Psoas muscle (tissue), 8 donors: ENCODE measurements around the gene OGDHL. TPM values are rescaled to one million over a fixed set of nuclear protein-coding genes. Genes with fewer than 3 reads are reported as not detected.

ENCODE experiments used
- ATAC-seq, 4 donors: fragments of 200-7000 bp; cut with Tn5 transposase; one replicate each; pipeline ENCODE4 v1.9.1; 2020; ENCODE audit warnings: moderate library complexity in 3 of 4, mild to moderate bottlenecking in 2 of 4
- DNase-seq, 2 donors: peaks; one replicate each; pipeline ENCODE4 v3.0.0-alpha.2; 2020
- H3K27ac ChIP-seq: fragments of 200-600 bp; one replicate; pipeline ENCODE4 v1.8.0; 2022
- H3K27me3 ChIP-seq, 3 donors: fragments of 200-600 bp in 1 of 3; one replicate each; pipeline versions ENCODE4 v1.6.1 to v1.8.0; 2013 to 2022; ENCODE audit warnings: low read length in 2 of 3, mild to moderate bottlenecking in 2 of 3, moderate library complexity in 1 of 3; ENCODE audit not compliant: insufficient read depth in 3 of 3
- H3K36me3 ChIP-seq, 2 donors: fragments of 200-600 bp in 1 of 2; one replicate each; pipeline versions ENCODE4 v1.6.1 to v1.8.0; 2013 to 2022; ENCODE audit warnings: low read depth in 1 of 2, mild to moderate bottlenecking in 1 of 2, moderate library complexity in 1 of 2; ENCODE audit not compliant: insufficient read depth in 1 of 2
- H3K4me1 ChIP-seq: fragments of 200-600 bp; one replicate; pipeline ENCODE4 v1.8.0; 2022
- H3K4me3 ChIP-seq: fragments of 200-600 bp; one replicate; pipeline ENCODE4 v1.8.0; 2022; ENCODE audit warnings: mild to moderate bottlenecking
- H3K9me3 ChIP-seq: fragments of 200-600 bp; one replicate; pipeline ENCODE4 v1.8.0; 2022
- WGBS, 3 donors: extraction: QIAGEN DNeasy Blood & Tissue Kit; methylation state at CpG; one replicate each; pipeline versions ENCODE4 v1.1.6 to v1.1.7; 2013; 5-methylcytosine and 5-hydroxymethylcytosine counted together
- intact Hi-C, 2 donors: fragments of 100-400 bp; cut with DNase I; formaldehyde crosslinking; loops; one replicate each; pipeline versions ENCODE4 v1.11.0 to v1.14.2; 2022
- polyA plus RNA-seq, 3 donors: library from polyadenylated mRNA; stranded (reverse); fragments of 200-250 nt; gene quantifications; one replicate each; pipeline ENCODE4 v1.2.3, GENCODE V29; 2013
- total RNA-seq, 4 donors: library from RNA; stranded (reverse); fragmentation: NEBNext Ultra II Directional in 2 of 4; extraction: Animal tissue kit (Norgen Biotek cat#: 25700) in 2 of 4; gene quantifications; one replicate each; pipeline versions ENCODE4 v1.2.1 to v1.2.4, GENCODE V29; 2021 to 2023
- TF ChIP-seq, protein P1 (sequence below): fragments of 200-600 bp; IDR thresholded peaks from one replicate; pipeline ENCODE4 v1.8.0; 2022; ENCODE audit warnings: antibody characterized with exemption
- donor health status: healthy with polysubstance abuse.
- donor health status: DM: no; HTN: no; CAD: no; lungs with moderate emphysema.
- donor health status: Bipolar disorder and iron deficiency.
- donor health status: healthy.
- donor health status: DM: yes; HTN: yes; CAD: no.
- donor health status: DM: no; HTN: no; CAD: no.
- donor health status: DM: no; HTN: no; CAD: no.
- donor health status: DM: yes; HTN: yes; CAD: no.

Gene OGDHL
- total and polyA plus RNA-seq, 7 donors: 0.01 to 0.32 (median 0.09) TPM; not detected in 3

DNA sequence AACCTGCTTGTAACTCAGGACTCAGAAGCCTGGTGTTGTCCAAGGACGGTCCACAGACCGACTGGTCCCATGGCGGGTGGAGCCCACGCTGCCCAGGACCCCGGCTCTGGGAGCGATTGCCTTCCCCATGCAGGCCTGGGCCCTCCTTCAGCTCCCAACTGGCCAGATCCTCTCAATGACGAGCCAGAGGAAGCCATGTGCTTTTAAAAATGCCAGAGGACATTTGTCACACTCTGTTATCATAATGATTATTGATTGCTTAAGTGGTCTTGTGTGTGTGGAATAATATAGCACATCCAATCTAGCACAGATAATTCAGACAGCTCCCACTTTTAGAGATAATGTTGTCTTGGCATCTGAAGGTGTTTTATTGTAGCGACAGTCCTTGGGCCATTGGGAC, 22.6 kb upstream of the OGDHL start:
- Histone ChIP-seq H3K27ac (no peak overlapping the region), H3K36me3 (no peaks in the 10 kb centered on the region), H3K4me1 (no peaks in the 10 kb centered on the region), H3K27me3 (no peaks in the 10 kb centered on the region), H3K9me3 (no peaks in the 10 kb centered on the region), H3K4me3 (no peak overlapping the region)
- WGBS, 3 donors: 69 to 79% (median 70%) methylated on average over 8 of the region's 8 CpGs
- TF ChIP-seq, protein P1, sequence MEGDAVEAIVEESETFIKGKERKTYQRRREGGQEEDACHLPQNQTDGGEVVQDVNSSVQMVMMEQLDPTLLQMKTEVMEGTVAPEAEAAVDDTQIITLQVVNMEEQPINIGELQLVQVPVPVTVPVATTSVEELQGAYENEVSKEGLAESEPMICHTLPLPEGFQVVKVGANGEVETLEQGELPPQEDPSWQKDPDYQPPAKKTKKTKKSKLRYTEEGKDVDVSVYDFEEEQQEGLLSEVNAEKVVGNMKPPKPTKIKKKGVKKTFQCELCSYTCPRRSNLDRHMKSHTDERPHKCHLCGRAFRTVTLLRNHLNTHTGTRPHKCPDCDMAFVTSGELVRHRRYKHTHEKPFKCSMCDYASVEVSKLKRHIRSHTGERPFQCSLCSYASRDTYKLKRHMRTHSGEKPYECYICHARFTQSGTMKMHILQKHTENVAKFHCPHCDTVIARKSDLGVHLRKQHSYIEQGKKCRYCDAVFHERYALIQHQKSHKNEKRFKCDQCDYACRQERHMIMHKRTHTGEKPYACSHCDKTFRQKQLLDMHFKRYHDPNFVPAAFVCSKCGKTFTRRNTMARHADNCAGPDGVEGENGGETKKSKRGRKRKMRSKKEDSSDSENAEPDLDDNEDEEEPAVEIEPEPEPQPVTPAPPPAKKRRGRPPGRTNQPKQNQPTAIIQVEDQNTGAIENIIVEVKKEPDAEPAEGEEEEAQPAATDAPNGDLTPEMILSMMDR: no peak
- no peak for DNase-seq
- ATAC-seq: no peak
- intact Hi-C loops: no loop called here

DNA sequence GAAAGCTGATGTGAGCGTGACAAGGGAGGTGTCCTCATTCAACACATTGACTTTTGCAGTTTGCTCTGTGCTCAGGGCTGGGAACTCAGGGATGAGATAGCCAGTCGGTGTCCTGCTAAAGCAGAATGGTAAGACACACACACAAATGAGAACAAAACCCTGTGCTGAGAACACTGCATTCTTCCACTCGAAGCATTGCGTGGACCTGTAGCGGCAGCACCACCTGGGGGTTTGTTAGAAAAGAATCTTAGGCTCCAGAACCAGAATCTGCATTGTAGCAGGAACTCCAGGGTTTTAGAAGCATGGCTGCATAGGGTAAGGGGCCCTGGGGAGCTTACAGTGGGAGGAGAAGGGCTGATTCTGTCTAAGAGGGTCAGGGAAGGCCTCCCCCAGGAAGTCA, 21.5 kb upstream of the OGDHL start:
- Histone ChIP-seq H3K27me3 (no peaks in the 10 kb centered on the region), H3K4me1 (no peaks in the 10 kb centered on the region), H3K9me3 (no peaks in the 10 kb centered on the region), H3K36me3 (no peaks in the 10 kb centered on the region), H3K4me3 (no peak overlapping the region), H3K27ac (no peak overlapping the region)
- ATAC-seq (no peak), DNase-seq (no peak)
- intact Hi-C loops: no loop called here
- WGBS, 3 donors: 54 to 65% (median 56%) methylated on average over 5 of the region's 5 CpGs
- TF ChIP-seq, protein P1: no peak

DNA sequence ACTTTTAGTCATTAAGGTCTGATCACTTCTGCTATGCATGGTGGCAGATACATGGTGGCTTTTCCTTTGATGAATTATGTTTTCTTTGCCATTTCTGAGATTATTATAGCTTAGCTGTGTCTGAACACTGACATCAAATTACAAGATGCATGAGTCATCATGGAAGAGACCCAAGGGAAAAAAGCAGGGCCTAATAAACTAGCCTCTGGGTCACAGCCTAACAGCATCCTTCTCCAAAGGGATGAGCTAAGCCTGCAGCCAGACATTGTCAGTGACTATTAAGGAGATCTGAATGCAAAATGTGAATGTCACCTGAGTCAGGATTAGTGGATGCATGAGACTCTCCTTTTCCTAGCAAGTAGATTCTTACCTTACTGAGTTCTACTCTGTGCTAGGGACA, 19.1 kb upstream of the OGDHL start:
- ATAC-seq (no peak), DNase-seq (no peak)
- H3K27ac ChIP-seq: no peak overlapping the region
- H3K9me3 ChIP-seq: no peaks in the 10 kb centered on the region
- H3K27me3 ChIP-seq: peaks cover 0 to 3% (median 0%) of the 10 kb centered on the region in 3 donors
- H3K4me3 ChIP-seq: no peak overlapping the region
- H3K36me3 ChIP-seq: no peaks in the 10 kb centered on the region
- intact Hi-C loops: no loop called here
- TF ChIP-seq, protein P1: no peak
- no peaks in the 10 kb centered on the region for H3K4me1 ChIP-seq

DNA sequence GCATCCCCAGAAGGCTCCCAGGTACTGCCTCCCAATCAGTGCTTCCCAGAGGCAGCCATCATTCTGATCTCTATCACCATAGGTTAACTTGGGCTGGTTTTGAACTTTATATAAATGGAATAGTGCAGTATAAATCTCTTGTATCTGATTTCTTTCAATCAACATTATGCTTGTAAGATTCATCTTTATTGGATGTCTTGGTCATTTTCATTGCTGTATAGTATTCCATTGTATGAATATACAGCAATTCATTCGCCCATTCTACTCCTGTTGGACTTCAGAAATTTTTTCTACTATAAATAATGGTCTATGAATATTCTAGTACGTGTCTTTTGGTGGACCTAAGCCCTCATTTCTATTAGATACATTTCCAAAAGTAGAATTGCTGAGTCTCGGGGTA, 16.1 kb upstream of the OGDHL start:
- peaks cover 0 to 4% (median 3%) of the 10 kb centered on the region in 3 donors for H3K27me3 ChIP-seq

DNA sequence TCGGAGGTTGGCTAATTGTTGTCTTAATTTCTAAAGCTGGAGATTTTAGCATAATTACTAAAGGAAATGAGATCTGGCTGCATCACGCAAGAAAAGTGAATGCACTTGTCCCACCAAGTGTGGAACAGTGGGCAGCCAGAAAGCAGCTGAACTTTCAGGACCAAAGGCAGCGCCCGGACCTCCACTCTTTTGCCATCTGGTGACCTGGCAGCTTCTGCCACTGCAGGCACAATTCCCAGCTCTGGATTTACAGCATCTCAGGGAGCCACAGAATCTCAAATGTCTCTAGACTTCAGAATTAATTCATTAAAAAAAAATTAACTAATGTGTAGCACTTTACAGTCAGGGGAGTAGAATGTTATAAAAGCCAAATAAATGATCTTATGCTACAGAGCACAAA, 14.7 kb upstream of the OGDHL start:
- 55 to 63% (median 60%) methylated on average over 4 of the region's 4 CpGs for WGBS, 3 donors
- Histone ChIP-seq H3K9me3 (no peaks in the 10 kb centered on the region), H3K36me3 (no peaks in the 10 kb centered on the region), H3K27me3 (peaks cover 0 to 4% (median 3%) of the 10 kb centered on the region in 3 donors), H3K27ac (no peak overlapping the region), H3K4me3 (no peak overlapping the region), H3K4me1 (no peaks in the 10 kb centered on the region)
- TF ChIP-seq, protein P1: no peak
- DNase-seq: no peak
- intact Hi-C loops: no loop called here
- no peak for ATAC-seq

More for the DNA sequence above, 16.1 kb upstream of the OGDHL start:
- Histone ChIP-seq H3K9me3 (no peaks in the 10 kb centered on the region), H3K36me3 (no peaks in the 10 kb centered on the region), H3K4me1 (no peaks in the 10 kb centered on the region), H3K27ac (no peak overlapping the region), H3K4me3 (no peak overlapping the region)
- TF ChIP-seq, protein P1: no peak
- DNase-seq (no peak), ATAC-seq (no peak)
- intact Hi-C loops: no loop called here
- WGBS, 3 donors: 62 to 71% (median 67%) methylated on average over 3 of the region's 3 CpGs
